Uterus (tissue), 4 donors: Measurements from ENCODE around the gene ABL1. TPM values are rescaled to one million over a fixed set of nuclear protein-coding genes. Genes with fewer than 3 reads are reported as not detected.
"Not testable (repeated sequence)": the region's sequence is repeated elsewhere in the genome, so short reads cannot be mapped to it uniquely, and the experiment has no call there.

ENCODE experiments used
- DNase-seq, 2 donors: peaks; one replicate each; pipeline ENCODE4 v3.0.0-alpha.2; 2019 to 2020
- H3K27ac ChIP-seq, 2 donors: fragments of 200-600 bp; sonication (generic); 1 replicate in 1 of 2; 2 replicates in 1 of 2; pipeline ENCODE4 v1.5.1; 2016 to 2018
- H3K27me3 ChIP-seq, 2 donors: fragments of 200-600 bp; sonication (generic); one replicate each; pipeline ENCODE4 v1.5.1; 2018 to 2019; ENCODE audit warnings: control low read depth in 1 of 2
- H3K36me3 ChIP-seq, 2 donors: fragments of 200-600 bp; sonication (generic); one replicate each; pipeline ENCODE4 v1.5.1; 2019; ENCODE audit warnings: control low read depth in 1 of 2
- H3K4me1 ChIP-seq, 2 donors: fragments of 200-600 bp; sonication (generic); one replicate each; pipeline ENCODE4 v1.5.1; 2018 to 2019; ENCODE audit warnings: control low read depth in 1 of 2
- H3K4me3 ChIP-seq, 2 donors: fragments of 200-600 bp; sonication (generic); 1 replicate in 1 of 2; 2 replicates in 1 of 2; pipeline ENCODE4 v1.5.1; 2018 to 2019; ENCODE audit warnings: mild to moderate bottlenecking in 1 of 2
- H3K9me3 ChIP-seq, 2 donors: fragments of 200-600 bp; sonication (generic); one replicate each; pipeline ENCODE4 v1.5.1; 2019; ENCODE audit warnings: control low read depth in 1 of 2
- POLR2A ChIP-seq, 2 donors: fragments of 450-650 bp; IDR thresholded peaks; one replicate each; pipeline ENCODE4 v1.6.1; 2016; ENCODE audit warnings: antibody characterized with exemption in 2 of 2, mild to moderate bottlenecking in 1 of 2, moderate library complexity in 1 of 2
- intact Hi-C: fragments of 100-400 bp; cut with DNase I; formaldehyde crosslinking; loops from one replicate; pipeline ENCODE4 v1.15.1; 2023; ENCODE audit warnings: low total_unique reads
- total RNA-seq, 4 donors: library from RNA; depleted of rRNA in 3 of 4; stranded (reverse); fragments of >200 nt in 3 of 4; gene quantifications; one replicate each; pipeline versions ENCODE4 v1.1.0 to v1.2.4, GENCODE V29; 2014 to 2023
- TF ChIP-seq, protein P1 (sequence below), 4 experiments: fragments of 200-600 bp in 2 of 4; fragments of 450-650 bp in 2 of 4; sonication (generic) in 2 of 4; IDR thresholded peaks; one replicate each; pipeline ENCODE4 v1.5.1; 2016 to 2019; ENCODE audit warnings: antibody characterized with exemption in 4 of 4, mild to moderate bottlenecking in 2 of 4, moderate library complexity in 1 of 4
- donor health status: DM: yes; HTN: yes; CAD: no.

ABL1 gene
- total RNA-seq, 4 donors from 2014 or later = 22.5 to 117 (median 57.8) TPM

DNA sequence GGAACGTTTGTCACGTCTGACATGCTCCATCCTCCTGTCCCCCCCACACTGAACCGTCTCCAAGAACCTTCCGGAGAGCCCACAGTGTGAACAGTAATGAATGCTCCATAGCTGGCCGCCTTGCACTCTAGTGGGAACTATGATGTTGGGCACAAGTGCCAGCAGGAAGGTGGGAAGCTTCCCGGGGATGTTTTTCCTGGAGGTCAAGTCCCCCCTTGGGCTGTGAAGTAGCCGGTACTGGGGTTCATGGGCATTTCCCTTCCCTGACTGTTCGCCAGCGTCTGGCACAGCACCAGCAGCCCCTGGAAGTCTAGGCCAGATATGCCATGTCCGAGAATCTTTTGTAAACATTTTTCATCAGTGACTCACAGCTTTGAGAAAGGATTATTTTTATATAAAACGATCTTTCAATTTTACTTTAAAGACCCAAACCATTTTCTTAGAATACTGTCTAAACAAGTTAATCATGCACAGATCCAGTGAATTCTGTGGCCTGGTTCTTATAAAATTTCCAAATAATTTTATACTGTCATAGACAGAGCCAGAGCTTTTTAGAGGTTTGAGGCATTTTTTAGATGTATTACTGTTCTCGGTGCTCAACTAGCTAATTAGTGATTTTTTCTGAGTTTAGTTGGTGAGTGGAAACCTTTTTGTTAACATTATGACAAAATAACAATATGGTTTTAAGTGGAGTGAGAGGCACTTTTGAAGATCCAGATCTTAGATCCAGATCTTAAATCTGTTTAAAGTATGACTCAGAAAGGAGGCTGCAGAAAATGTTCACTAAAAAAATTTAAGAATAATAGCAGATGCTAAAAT is 11.6 kb downstream of the ABL1 start:
- H3K4me3 ChIP-seq = peak overlapping the region; percentile 6 to 20
- H3K9me3 ChIP-seq = no peaks in the 10 kb centered on the region
- H3K27me3 ChIP-seq = no peaks in the 10 kb centered on the region
- TF ChIP-seq, protein P1, sequence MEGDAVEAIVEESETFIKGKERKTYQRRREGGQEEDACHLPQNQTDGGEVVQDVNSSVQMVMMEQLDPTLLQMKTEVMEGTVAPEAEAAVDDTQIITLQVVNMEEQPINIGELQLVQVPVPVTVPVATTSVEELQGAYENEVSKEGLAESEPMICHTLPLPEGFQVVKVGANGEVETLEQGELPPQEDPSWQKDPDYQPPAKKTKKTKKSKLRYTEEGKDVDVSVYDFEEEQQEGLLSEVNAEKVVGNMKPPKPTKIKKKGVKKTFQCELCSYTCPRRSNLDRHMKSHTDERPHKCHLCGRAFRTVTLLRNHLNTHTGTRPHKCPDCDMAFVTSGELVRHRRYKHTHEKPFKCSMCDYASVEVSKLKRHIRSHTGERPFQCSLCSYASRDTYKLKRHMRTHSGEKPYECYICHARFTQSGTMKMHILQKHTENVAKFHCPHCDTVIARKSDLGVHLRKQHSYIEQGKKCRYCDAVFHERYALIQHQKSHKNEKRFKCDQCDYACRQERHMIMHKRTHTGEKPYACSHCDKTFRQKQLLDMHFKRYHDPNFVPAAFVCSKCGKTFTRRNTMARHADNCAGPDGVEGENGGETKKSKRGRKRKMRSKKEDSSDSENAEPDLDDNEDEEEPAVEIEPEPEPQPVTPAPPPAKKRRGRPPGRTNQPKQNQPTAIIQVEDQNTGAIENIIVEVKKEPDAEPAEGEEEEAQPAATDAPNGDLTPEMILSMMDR (IDR thresholded peaks at IDR 0.05) = no peak
- no peak for TF ChIP-seq POLR2A (IDR thresholded peaks at IDR 0.05)
- H3K36me3 ChIP-seq = no peaks in the 10 kb centered on the region
- intact Hi-C loops = no loop called here
- H3K4me1 ChIP-seq = peaks cover 16 to 24% of the 10 kb centered on the region in 2 donors
- peak overlapping the region; percentile 96 to 98 for H3K27ac ChIP-seq
- DNase-seq = peak; percentile 69 to 71

DNA sequence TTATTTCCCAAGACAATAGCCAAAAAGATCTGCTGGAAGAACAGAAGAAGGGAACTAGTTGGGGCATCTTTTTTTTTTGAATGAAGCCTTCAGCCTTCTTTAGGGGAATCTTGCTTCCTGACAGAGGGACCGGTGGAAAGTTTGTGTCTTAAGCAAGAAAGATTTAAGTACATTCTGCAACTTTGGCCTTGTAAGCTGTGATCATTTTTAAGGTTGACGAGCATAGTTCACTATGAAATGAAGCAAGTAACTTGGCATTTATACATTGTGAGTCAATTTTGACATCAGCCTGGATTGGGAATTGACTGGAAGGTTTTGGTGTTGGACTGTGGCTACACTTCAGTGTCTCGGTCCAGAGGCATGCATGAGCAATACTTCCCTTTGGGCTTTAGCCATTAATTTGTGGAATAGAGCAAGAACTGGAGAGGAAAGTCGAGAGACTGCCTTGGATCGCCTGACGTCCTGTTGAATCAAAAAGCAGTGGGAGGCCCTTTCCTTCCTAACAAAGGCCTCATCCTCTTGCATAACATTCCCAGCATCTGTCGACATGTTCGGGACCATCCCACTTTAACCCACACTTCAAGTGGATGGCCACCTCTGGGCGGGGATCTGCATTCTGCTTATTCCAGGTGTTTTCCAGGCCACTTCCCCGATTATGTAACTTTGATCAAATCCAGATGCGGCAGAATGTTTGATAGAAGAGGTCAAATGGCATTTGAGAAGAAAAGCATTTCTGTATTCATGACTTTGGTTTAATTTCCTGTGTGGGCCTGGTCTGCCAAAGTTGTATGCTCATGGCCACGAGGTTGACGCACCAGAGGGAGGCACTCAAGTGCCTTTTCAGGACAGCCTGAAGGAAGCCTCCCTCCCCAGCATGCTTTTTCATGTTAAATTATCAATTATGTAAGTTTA is 12.5 kb downstream of the ABL1 start:
- peak; percentile 90 to 95 for DNase-seq

GRCh38 chr9:130848514-130848913 is 13.5 kb downstream of the ABL1 start:
- intact Hi-C loops, H3K27me3 ChIP-seq, DNase-seq, H3K9me3 ChIP-seq, H3K36me3 ChIP-seq, H3K4me3 ChIP-seq: not testable (repeated sequence)
- peaks cover 11 to 24% of the 10 kb centered on the region in 2 donors for H3K4me1 ChIP-seq
- H3K27ac ChIP-seq = peak overlapping the region; percentile 96 to 98

More for the DNA sequence above, 12.5 kb downstream of the ABL1 start:
- Histone ChIP-seq H3K9me3 (no peaks in the 10 kb centered on the region), H3K27me3 (no peaks in the 10 kb centered on the region), H3K27ac (peak overlapping the region; percentile 96 to 98), H3K4me3 (no peak overlapping the region), H3K4me1 (peaks cover 11 to 24% of the 10 kb centered on the region in 2 donors), H3K36me3 (no peaks in the 10 kb centered on the region)
- peak in 1 of 2 donors; percentile 43 for TF ChIP-seq POLR2A (IDR thresholded peaks at IDR 0.05)
- TF ChIP-seq, protein P1 (IDR thresholded peaks at IDR 0.05) = peak in 2 of 4 experiments; percentile 14 to 22
- intact Hi-C loops = no loop called here

DNA sequence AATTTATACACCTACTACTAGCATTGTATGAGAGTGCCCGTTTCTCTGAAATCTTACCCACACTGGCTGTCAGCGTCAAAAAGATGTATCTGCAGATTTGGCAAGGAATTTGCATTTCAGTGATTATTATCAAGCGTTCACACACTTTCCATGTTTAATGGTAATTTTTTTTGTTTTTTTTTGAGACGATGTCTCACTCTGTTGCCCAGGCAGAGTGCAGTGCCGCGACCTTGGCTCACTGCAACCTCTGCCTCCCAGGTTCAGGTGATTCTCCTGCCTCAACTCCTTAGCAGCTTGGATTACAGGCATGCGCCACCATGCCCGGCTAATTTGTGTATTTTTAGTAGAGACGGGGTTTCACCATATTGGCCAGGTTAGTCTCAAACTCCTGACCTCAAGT is 14.3 kb downstream of the ABL1 start:
- Histone ChIP-seq H3K36me3 (no peaks in the 10 kb centered on the region), H3K4me3 (no peak overlapping the region), H3K9me3 (no peaks in the 10 kb centered on the region), H3K27me3 (no peaks in the 10 kb centered on the region), H3K4me1 (peaks cover 11 to 21% of the 10 kb centered on the region in 2 donors), H3K27ac (peak overlapping the region; percentile 96 to 98)
- intact Hi-C loops = no loop called here
- no peak for DNase-seq
- TF ChIP-seq POLR2A (IDR thresholded peaks at IDR 0.05) = no peak
- TF ChIP-seq, protein P1 (IDR thresholded peaks at IDR 0.05) = no peak

DNA sequence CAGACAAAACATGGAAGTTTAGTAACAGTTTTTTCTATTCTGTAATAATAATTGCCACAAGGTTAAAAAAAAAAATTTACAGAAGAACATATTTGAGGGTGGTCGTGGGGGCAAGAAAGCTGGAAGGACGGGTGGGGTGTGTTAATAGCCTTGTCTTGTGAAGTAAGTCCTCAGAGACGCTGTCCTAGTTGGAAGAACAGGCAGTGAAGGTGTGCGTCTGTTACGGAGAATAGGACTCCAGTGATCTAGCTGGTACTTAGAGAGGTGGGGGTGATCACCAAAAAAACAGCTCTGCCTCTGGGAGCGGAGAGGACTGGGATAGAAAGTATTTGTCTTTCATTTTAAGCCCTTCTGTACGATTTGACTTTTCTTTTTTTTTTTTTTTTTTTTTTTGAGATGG is 17.7 kb downstream of the ABL1 start:
- H3K4me1 ChIP-seq = peaks cover 6 to 7% of the 10 kb centered on the region in 2 donors
- intact Hi-C loops = no loop called here
- H3K9me3 ChIP-seq = no peaks in the 10 kb centered on the region
- no peak for DNase-seq
- TF ChIP-seq, protein P1 (IDR thresholded peaks at IDR 0.05) = no peak
- no peak for TF ChIP-seq POLR2A (IDR thresholded peaks at IDR 0.05)
- no peaks in the 10 kb centered on the region for H3K27me3 ChIP-seq
- H3K27ac ChIP-seq = peak overlapping the region; percentile 69 to 96
- H3K36me3 ChIP-seq = no peaks in the 10 kb centered on the region
- H3K4me3 ChIP-seq = no peak overlapping the region
